Hematopoietic multipotent progenitor cell treated with erythropoietin and hydrocortisone succinate and interleukin-3 and kit ligand, for 15 days (in vitro differentiated cells): ENCODE results near the gene TANGO2.

ENCODE experiments used
- DNase-seq: peaks from one replicate; pipeline ENCODE4 v3.0.0-alpha.2; 2015; ENCODE audit warnings: low spot score

Gene TANGO2

DNA sequence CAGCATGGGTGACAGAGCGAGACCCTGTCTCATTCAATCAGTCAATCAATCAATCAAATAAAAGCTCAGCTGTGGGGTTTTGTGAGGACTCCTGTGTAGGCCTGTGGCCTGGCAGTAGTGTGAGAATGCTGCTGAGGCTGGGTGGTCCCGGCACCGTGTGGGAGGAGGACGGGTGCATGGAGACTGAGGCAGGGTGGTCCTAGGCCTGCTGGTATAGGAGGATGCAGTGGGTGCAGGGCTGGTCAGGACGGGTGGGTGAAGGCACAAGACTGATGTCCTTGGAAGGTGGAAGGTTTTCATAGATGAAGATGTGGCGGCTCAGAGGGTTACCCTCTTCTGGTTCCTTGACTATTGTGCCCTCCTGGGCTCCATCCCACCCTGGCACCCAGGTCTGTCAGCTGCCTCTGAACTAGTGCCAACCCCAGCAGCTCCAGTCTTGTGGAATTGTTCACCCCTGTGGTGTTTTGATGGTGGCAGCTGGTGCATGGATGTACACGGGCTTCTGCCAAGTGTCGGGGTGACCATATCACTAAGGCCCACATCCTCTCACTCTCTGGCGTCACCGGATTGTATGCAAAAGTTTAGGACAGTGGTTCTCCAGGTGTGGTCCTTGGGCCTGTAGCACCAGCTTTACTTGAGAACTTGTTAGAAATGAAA, 23.7 kb downstream of the TANGO2 start:
- no peak for DNase-seq

DNA sequence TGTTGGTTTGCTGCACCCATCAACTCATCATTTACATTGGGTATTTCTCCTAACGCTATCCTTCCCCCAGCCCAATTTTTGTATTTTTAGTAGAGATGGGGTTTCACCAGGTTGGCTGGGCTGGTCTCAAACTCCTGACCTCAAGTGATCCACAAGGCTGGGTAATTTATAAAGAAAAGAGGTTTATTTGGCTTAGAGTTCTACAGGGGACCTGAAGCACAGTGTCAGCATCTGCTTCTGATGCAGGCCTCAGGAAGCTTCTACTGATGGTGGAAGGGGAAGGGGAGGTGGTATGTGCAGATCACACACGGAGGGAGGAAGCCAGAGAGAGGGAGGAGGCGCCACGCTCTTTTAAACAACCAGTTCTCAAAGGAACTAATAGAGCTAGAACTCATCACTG, 25.8 kb downstream of the TANGO2 start:
- DNase-seq: no peak

DNA sequence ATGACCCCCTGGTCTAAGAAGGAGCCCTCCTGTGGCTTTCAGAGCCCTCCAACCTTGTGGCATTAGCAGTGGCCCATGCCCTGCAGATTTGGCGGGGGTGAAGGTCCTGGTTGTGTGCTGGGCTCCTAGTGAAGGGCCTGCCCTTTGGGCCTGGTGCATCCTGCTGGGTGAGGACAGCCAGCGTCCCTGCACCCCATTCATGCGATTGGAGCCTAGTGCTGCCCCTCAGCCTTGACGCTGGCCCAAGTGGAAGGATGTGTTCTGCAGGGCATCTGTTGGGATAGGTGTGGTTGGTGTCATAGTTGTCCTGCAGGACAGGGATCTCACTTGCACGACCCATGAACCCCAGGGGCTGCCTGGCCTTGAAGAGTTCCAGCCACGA, 31.0 kb downstream of the TANGO2 start:
- DNase-seq: no peak

DNA sequence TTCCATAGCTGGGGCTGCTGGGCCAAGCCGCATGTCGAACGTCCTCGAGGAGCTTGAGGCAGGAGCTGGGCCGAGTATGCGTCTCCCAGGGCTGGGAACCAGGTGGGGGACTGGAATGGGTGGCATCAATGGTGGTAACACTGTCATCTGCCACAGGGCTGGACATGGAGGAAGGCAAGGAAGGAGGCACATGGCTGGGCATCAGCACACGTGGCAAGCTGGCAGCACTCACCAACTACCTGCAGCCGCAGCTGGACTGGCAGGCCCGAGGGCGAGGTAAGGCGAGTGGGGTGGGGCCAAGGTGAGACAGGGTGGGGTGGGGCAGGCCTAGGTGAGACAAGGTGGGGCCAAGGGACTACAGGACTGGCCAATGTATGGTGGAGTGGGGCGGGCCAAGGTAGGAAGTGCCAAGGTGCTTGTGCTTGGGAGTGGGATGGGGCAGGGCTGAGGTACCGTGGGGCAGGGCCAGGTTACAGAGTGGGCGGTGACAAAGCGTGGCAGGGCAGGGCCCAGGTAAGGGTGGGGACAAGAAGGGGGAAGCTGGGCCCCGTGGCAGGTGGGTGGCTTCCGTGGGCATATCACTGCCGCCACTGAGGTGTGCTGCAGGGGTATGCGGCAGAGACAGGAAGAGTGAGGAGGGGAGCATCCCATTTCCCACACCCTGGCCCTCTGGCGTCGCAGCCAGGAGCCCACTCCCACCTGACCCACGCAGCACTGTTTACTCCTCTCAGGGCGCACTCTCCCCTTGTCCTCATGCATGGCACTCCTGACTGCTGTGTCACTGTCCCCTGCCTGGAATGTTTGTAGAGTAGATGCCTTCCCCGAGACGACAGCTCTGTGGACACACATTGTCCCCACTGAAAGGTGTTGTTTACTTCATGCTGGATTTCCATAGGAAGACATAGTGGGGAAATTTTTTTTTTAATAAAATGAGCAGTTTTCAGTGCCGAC, 31.7 kb downstream of the TANGO2 start:
- DNase-seq: no peak

DNA sequence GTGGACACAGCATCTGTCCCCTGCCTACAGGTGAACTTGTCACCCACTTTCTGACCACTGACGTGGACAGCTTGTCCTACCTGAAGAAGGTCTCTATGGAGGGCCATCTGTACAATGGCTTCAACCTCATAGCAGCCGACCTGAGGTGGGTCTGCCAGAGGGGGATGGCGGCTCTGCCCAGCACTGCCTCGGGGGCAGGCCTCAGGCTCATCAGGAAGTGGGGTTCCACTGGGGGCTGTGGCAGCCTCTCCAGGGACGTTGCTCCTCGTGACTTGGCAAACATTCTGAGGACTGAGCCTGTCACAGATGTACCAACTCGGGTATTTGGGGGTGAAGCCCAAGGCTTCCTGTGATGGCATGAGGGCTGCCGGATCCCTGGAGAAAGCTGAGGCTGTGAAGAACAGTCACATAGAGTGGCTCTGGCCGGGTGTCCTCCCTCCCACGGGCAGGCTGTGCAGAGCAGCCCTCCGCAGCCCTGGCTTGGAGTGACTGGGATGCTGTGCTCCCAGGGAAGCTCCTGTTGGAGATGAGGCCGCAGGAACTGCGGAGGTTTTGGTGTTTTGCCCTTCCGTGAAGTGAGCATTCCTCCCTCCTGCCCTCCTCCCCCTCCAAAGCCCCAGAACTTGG, 32.6 kb downstream of the TANGO2 start:
- no peak for DNase-seq

DNA sequence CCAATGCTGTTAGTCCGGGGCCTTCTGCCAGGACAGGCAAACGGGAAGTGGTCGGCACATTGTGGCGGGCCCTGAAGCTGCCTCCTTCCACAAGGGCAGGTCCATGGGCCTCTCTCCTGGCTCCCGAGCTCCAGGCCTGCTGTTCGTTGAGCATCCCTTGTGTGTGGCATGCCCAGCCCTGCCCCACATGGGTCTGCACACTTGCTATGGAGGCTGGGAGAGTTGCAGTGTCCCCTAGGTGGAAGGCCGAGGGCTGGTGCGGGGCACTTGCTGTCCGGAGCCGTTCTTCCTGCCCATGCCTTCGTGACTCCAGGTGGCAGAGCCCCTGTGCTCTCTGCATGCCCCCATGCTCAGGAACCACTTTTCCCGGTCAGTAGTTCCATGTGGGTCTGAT, 33.1 kb downstream of the TANGO2 start:
- DNase-seq: no peak

DNA sequence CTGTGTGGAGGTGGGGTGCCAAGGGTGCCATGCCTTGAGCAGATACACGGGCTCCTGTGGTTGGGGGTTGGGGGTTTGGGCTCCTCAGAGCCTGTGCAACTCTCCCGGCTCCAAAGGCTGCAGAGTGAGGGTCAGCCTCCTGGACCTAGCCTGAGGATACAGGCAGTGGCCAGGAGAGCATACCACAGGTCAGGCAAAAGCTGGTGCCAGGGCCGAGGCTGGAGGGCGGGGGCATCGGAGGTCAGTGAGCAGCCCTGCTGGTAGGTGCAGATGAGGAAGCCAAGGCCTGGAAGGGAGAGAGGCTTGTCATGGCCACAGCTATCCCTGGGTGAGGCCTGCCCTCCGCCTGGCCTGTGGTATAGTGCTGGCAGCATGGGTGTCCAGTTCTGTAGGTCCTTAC, 33.6 kb downstream of the TANGO2 start:
- no peak for DNase-seq

DNA sequence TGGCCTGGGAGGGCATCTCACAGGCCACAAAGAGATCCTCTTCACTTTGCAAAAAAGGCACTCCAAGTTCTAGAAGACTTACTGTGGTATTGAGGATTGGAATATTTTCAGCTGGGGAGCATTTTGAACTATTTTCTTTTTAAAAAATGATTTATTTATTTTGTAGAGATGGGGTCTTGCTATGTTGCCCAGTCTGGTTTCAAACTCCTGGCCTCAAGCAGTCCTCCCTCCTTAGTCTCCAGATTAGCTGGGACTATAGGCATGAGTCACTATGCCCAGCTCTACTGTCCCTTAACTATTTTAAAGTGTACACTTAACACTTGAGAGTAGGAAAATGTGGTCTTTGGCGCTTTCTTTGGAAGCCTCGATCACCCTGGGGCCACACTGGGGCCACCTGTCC, 34.2 kb downstream of the TANGO2 start:
- DNase-seq: no peak

DNA sequence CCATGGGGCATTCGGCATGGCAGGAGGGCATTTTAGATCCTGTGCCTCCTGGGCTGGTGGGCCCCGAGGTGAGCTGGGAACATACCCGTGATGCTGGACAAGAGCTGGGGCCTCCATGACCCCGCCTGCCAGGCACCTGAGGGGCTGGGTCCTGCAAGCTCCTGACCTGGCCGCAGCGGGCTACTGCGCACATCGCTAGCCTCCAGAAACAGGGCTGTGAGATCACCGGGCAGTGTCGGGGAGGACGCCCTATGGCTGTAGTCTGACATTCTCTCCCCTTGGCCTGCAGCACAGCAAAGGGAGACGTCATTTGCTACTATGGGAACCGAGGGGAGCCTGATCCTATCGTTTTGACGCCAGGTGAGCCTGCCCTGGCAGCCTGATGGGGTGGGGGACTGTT, 34.7 kb downstream of the TANGO2 start:
- no peak for DNase-seq

DNA sequence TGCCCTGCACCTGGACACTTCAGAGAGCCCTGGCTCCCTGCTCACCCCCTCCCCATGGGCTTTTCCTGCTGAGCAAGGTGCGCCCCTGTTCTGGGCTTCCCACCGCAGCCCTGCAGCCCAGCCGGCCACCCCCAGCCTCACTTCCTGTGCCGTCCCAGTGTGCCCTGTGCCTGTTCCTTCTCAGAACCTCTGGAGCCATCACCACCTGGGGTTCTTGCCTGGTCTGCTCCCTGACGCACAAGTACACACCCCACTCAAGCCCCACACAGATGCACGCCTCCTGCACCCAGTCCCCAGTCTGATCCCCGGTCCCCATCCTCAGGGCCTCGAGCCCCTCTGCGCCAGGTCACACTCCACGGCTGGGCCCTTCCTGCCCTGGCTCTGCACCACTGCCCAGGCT, 35.3 kb downstream of the TANGO2 start:
- DNase-seq: no peak

DNA sequence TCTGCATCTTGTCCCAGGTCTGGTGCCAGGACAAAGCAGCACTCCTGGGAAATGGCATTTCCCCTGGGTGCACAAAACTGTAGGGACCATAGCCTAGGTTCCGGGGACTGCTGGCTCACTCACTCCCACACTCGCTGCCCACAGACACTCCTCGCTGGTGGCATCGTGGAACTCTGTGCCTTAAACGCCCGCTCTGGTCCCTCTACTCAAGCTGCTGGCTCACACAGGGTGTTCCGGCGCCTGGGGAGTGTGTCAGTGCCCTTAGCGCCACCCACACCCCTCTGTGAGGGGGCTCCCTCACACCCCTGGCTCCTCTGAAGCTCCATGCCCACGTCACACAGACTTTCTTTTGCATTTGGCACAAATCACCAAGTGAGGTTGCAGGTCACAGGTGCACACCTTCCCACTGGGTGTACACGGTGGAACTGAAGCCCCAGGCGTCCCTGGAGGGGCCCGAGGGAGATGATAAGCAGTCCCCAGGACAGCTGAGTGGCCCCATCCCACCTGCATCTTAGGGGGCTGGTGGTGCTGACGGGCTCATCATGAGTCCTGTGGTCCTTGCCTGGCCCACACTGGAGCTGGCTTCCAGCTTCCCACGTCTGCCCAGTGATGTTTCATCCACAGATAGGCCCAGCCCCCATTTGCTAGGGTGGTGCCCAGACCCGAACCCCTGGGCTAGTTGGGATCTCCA, 35.9 kb downstream of the TANGO2 start:
- DNase-seq: no peak

DNA sequence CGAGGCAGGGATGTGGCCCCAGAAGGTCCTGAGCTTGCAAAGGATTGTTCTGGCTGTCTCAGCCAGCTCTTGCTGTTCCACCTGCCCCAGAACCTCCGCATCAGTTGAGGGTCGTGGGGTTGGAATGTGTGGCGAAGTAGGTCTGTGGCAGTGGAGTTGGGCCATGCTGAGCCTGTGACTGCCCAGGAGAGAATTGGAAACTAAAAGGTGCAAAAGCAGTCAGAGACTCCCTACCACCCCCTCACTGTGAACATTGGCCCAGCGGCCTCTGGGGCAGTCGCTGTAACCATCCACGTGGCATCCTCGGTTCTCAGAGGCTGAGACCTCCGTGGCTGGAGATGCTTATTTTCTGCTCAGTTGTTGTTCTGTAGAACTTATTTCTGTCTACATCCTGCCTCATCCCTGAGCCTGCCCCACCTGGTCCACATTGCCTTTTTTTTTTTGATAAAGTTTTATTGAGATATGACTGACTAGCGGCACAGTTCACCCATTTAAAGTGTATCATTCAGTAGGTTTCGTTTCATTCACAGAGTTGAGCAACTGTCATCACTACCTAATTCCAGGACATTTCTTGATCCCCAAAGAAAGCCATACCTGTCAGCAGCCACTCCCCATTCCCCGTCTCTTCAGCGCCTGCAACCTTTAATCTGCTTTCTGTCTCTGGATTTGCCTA, 36.8 kb downstream of the TANGO2 start:
- no peak for DNase-seq

DNA sequence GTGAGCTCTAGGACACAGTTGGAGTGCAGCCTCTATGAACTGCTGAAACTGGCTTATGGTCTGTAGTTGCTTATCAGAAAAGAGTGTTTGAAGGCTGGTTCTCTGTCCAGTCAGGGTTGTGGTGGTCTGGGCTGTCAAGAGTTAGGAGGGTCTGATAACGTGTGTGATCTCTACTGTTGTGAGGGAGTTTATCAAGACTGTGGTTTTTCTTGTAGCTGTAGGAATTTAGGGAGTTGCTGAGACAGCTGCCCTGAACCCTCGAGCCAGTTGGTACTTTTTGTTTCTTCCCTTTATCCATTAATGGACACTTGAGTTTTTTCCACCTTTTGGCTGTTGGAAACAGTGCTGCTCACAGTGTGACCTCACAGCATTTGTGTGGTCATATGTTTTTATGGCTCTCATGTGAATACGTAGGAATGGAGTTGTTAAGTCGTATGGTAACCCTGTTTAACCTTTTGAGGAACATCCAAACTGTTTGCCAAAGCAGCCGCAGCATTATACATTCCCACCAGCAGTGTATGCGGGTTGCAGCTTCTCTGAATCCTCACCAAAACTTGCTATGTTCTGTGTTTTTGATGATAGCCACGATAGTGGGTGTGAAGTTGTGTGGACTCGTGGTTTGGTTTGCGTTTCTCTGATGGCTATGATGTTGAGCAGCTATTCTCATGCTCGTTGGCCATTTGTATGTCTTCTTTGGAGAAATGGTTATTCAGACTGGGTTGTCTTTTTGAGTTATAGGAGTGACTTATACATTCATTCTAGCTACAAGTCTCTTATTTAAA, 38.3 kb downstream of the TANGO2 start:
- DNase-seq: no peak

DNA sequence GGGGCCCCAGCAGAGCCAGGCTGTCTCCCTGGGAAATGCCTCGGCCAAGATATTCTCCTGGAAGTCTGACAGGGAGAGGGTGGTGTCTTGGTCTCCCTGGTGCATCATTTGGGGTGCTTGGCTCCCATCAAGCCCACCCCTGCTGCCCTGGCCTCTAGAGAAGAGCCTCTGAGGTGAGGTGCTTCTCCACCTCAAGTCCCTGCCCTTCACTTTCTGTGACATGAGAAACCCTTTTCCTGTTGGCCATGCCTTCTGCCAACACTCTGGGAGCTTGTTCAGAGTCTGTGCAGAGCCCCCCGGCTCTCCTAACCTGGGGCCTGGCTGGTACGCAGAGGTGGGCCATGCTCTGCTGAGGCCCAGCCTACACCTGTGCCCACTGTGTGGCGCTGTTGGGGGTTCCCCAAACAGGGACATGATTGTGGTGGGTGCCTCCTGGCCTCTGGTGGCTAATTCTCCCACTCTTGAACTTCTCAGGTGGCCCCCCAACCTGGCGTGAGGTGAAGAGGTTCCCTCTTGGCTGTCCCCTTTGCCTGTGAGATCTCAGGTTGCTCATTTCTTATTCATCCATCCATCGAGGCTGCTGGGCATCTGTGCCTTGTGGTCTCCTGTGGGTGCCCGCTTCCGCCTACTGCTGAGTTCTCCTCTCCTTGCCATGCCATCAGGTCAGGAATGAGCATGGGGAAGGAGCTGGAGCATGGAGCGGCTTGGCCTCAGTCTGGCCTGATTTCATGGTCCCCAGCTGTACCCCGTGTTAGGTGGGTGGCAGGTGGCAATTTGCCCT, 40.0 kb downstream of the TANGO2 start:
- DNase-seq: no peak

DNA sequence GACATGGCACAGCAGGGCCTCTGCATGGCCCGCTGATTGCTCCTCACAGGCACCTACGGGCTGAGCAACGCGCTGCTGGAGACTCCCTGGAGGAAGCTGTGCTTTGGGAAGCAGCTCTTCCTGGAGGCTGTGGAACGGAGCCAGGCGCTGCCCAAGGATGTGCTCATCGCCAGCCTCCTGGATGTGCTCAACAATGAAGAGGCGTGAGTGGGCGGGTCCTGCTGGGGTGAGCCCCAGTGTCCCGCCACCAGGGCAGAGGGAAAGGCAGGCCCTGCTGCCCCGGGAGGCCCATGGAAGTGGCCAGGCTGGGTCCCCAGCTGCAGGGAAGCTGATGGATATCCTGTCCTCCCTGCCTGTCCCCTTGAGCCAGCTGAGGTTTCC, 40.6 kb downstream of the TANGO2 start:
- DNase-seq: no peak

DNA sequence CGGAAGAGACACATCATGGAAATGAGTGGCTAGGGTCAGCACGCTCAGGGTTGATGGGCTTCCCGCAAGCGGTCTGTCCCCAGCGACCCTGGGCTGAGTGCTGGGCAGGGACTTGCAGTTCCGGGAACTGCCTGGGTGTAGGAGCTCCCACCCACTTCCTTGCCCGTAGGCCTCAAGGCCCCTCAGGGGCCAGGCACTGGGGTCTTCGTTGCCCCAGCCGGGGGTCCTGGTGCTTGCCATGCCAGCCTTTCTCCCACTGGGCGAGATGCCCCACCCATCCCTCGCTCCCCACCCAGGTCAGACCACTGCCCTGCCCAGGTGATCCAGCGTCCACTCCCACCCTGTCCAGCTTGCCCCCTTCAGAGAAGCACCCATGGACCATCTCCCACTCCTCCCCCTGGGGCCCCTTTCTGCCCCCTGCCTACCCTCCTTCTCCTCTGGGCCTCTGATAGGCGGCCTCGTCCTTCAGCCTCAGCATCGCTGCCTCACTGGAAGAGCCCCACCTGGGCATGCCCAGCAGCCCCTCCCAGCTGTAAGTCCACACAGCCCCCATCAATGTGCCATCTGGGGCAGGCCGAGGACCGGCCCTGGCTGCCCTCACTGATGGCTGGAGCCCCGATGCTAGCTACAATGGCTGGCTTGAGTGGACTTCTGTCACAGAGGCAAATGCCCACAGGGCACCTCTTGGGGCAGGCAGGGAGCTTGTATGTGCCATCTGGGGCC, 41.3 kb downstream of the TANGO2 start:
- DNase-seq: no peak

DNA sequence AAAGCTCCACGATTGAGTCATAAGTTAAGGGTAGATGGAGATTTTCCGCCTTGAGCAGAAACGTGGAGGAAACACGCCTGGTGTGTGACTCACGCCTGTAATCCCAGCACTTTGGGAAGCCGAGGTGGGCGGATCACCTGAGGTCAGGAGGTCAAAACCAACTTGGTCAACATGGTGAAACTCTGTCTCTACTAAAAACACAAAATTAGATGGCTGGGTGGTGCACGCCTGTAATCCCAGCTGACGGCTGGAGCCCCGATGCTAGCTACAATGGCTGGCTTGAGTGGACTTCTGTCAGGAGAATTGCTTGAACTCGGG, 41.8 kb downstream of the TANGO2 start:
- DNase-seq: no peak

DNA sequence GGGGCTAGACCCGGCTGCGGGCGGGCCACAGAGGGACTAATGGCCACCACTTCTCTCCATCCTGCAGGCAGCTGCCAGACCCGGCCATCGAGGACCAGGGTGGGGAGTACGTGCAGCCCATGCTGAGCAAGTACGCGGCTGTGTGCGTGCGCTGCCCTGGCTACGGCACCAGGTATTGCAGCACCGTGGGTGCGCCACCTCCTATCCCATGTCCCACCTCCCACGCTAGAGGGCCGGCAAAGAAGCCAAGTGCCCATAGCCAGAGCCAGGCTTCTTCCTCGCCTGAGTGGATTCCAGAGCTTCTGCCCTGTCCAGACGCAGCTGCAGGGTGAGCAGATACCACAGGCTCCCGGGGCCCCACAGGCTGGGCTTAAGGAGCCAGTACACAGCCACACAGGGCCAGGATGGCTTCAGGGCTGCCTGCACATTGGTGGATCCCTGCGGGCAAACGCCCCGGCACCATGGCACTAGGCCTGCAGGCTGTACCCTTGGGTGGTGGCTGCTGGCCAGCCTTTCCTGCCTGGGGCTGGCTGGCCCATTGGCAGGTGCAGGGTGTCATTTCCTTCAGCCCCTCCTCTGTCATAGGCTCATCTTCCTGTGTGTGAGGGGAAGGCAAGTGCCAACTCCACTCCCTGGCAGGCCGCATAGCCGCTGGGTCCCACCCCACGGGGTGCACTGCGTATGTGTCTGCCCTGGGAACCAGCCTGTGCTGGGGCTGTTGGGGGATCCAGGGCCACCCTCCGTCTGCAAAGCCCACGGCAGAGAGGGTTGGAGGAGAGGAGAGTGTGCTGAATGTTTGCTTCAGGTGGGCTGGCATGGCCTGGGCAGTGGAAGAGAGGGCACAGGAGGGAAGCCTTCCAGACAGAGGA, 42.6 kb downstream of the TANGO2 start:
- no peak for DNase-seq

DNA sequence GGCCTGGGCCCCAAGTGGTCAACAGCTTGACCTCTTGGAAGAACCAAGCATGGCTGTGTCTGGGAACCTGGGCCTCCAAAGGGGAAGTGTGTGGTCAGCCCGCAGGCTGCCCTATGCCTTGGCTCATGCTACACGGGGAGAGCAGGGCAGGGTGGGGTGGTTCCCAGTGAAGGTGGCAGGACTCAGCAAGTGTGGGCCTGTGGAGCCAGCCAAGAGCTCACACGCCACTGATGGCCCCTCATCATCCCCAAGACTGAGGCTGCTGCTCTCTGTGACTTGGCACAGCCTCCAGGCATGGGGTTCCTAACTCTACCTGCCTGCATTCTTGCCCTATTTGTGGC, 43.2 kb downstream of the TANGO2 start:
- DNase-seq: no peak
